Activated CD8-positive, alpha-beta T cell treated with anti-CD3 and anti-CD28 coated beads for 36 hours (primary cell): ENCODE results near the gene ZNF597. TPM values are rescaled to one million over a fixed set of nuclear protein-coding genes. Genes with fewer than 3 reads are reported as not detected.

Experiments used
- ATAC-seq: fragments of 200-7000 bp; cut with Tn5 transposase; one replicate; pipeline ENCODE4 v1.10.0; 2021; ENCODE audit warnings: mild to moderate bottlenecking, moderate library complexity
- CTCF ChIA-PET: fragments of 350-600 bp; sonication (Branson Sonifier 250); formaldehyde crosslinking; loops from one replicate; lab custom pipeline; 2021; ENCODE audit warnings: antibody characterized with exemption; lab: Charles Lee
- POLR2A ChIA-PET: fragments of 350-600 bp; sonication (Branson Sonifier 250); formaldehyde crosslinking; loops from one replicate; lab custom pipeline; 2021; ENCODE audit warnings: antibody characterized with exemption; lab: Charles Lee
- DNase-seq: peaks from one replicate; pipeline ENCODE4 v3.0.0-alpha.2; 2020
- H3K27ac Mint-ChIP-seq: one replicate; pipeline ENCODE4 v1.8.0; 2021; ENCODE audit warnings: mild to moderate bottlenecking, mixed read lengths
- H3K27me3 Mint-ChIP-seq: one replicate; pipeline ENCODE4 v1.8.0; 2021; ENCODE audit warnings: mixed read lengths
- H3K36me3 Mint-ChIP-seq: one replicate; pipeline ENCODE4 v1.8.0; 2021; ENCODE audit warnings: low read depth, mixed read lengths
- H3K4me1 Mint-ChIP-seq: one replicate; pipeline ENCODE4 v1.8.0; 2021; ENCODE audit warnings: low read depth, mixed read lengths
- H3K4me3 Mint-ChIP-seq: one replicate; pipeline ENCODE4 v1.8.0; 2021; ENCODE audit warnings: mild to moderate bottlenecking, moderate library complexity, mixed read lengths
- H3K9me3 Mint-ChIP-seq: one replicate; pipeline ENCODE4 v1.8.0; 2021; ENCODE audit warnings: mixed read lengths
- CTCF ChIP-seq: fragments of 200-600 bp; IDR thresholded peaks from one replicate; pipeline ENCODE4 v1.8.0; 2022; ENCODE audit warnings: antibody characterized with exemption, mild to moderate bottlenecking
- intact Hi-C: fragments of 100-400 bp; cut with micrococcal nuclease; formaldehyde crosslinking; loops from one replicate; pipeline ENCODE4 v1.10.0; 2022
- total RNA-seq, 2 experiments: library from RNA; stranded (reverse); gene quantifications; one replicate each; pipeline ENCODE4 v1.2.3, GENCODE V29; 2021

ZNF597 gene
- total RNA-seq: 1 to 10 TPM; 1.6 to 1.8 TPM

- no peaks in the 10 kb centered on the region for H3K27me3 Mint-ChIP-seq
- CTCF ChIA-PET: interaction anchor here (1.0 to 1.5 kb wide), 4 partner anchors 14 to 261 kb away, joined by 3 to 8 read pairs (median 5); partner anchors contain the start of genes ZNF174 and ZSCAN32
- ATAC-seq (peak; percentile 89), DNase-seq (peak; percentile 87)
- no peak for TF ChIP-seq CTCF
- intact Hi-C loops: no loop called here
- peaks cover 33% of the 10 kb centered on the region for H3K36me3 Mint-ChIP-seq
- peak within 1 kb of the TSS; percentile 97 for H3K27ac Mint-ChIP-seq
- peaks cover 7% of the 10 kb centered on the region for H3K9me3 Mint-ChIP-seq
- POLR2A ChIA-PET: interaction anchor here (0.8 to 2.8 kb wide), 11 partner anchors 10 to 209 kb away, joined by 3 to 14 read pairs (median 4); partner anchors contain the start of genes CLUAP1, ZNF174, ZNF75A and ZSCAN32
- H3K4me3 Mint-ChIP-seq: peak within 1 kb of the TSS; percentile 98
- peaks cover 20% of the 10 kb centered on the region for H3K4me1 Mint-ChIP-seq
Observed at GRCh38 chr16:3443108-3444031, at the start of gene ZNF597, which contains the start of gene NAA60. Gene ZNF597, minus strand, starts transcription at chr16:3443504. Its CDS starts 351 bp downstream, at chr16:3443153. Gene NAA60, plus strand, starts transcription at chr16:3443680. Its CDS starts 32,548 bp downstream, at chr16:3476228.

- H3K27me3 Mint-ChIP-seq: no peaks in the 10 kb centered on the region
- no peak for ATAC-seq
- TF ChIP-seq CTCF: no peak
- H3K27ac Mint-ChIP-seq: no peak overlapping the region
- no peak for DNase-seq
- no peaks in the 10 kb centered on the region for H3K9me3 Mint-ChIP-seq
- no peaks in the 10 kb centered on the region for H3K36me3 Mint-ChIP-seq
- no peaks in the 10 kb centered on the region for H3K4me1 Mint-ChIP-seq
- CTCF ChIA-PET: no interaction called here
- H3K4me3 Mint-ChIP-seq: no peak overlapping the region
- intact Hi-C loops: no loop called here
- POLR2A ChIA-PET: no interaction called here
Observed at GRCh38 chr16:3492356-3492755, 49.1 kb upstream of the ZNF597 start.

- no peak overlapping the region for H3K4me3 Mint-ChIP-seq
- H3K27ac Mint-ChIP-seq: no peak overlapping the region
- ATAC-seq (peak; percentile 32), DNase-seq (peak; percentile 27)
- H3K4me1 Mint-ChIP-seq: no peaks in the 10 kb centered on the region
- POLR2A ChIA-PET: interaction anchor here (1.2 to 1.9 kb wide), 2 partner anchors 11 to 24 kb away, joined by 3 to 5 read pairs; no protein-coding TSS in a partner anchor
- CTCF ChIA-PET: interaction anchor here (1.0 kb wide), 1 partner anchor 10 kb away, joined by 3 read pairs; the partner anchor contains the start of gene CLUAP1
- no peak for TF ChIP-seq CTCF
- H3K27me3 Mint-ChIP-seq: no peaks in the 10 kb centered on the region
- intact Hi-C loops: no loop called here
- H3K36me3 Mint-ChIP-seq: no peaks in the 10 kb centered on the region
- no peaks in the 10 kb centered on the region for H3K9me3 Mint-ChIP-seq
Observed at GRCh38 chr16:3490911-3491629, 47.8 kb upstream of the ZNF597 start.

GRCh38 chr16:3488801-3489200, 45.5 kb upstream of the ZNF597 start:
- peaks cover 3% of the 10 kb centered on the region for H3K36me3 Mint-ChIP-seq
- H3K27ac Mint-ChIP-seq: no peak overlapping the region
- ChIA-PET POLR2A (interaction anchor here (0.6 kb wide), 1 partner anchor 901 kb away, joined by 7 read pairs; no protein-coding TSS in a partner anchor), CTCF (interaction anchor here (1.1 kb wide), 1 partner anchor 38 kb away, joined by 3 read pairs; no protein-coding TSS in a partner anchor)
- no peaks in the 10 kb centered on the region for H3K27me3 Mint-ChIP-seq
- H3K9me3 Mint-ChIP-seq: no peaks in the 10 kb centered on the region
- DNase-seq (no peak), ATAC-seq (no peak)
- TF ChIP-seq CTCF: no peak
- no peaks in the 10 kb centered on the region for H3K4me1 Mint-ChIP-seq
- no peak overlapping the region for H3K4me3 Mint-ChIP-seq
- intact Hi-C loops: no loop called here
